Measurements from ENCODE around the gene UMODL1. TPM values are rescaled to one million over a fixed set of nuclear protein-coding genes. Genes with fewer than 3 reads are reported as not detected.

Gene UMODL1
- total and polyA plus RNA-seq, 10 of the 15 experiments (the other 5 are each of a cell fraction or from before 2014, with no cell fraction given): 0.01 to 0.11 (median 0.03) TPM; not detected in 5

GRCh38 chr21:42159560-42160110, 88.5 kb downstream of the UMODL1 start (continued):
- TF ChIP-seq IRF4 (IDR thresholded peaks at IDR 0.05; ENCODE audit: low read depth, low read length): no peak

- no peak for ATAC-seq
- FAIRE-seq: no peak
- H4K20me1 ChIP-seq (ENCODE audit: control insufficient read depth, insufficient read depth): no peaks in the 10 kb centered on the region
- no peak overlapping the region for H3K9ac ChIP-seq (ENCODE audit: control insufficient read depth, insufficient read depth, low read length)
- intact Hi-C loops (cut with micrococcal nuclease; ENCODE audit: unreplicated experiment) (no loop called here), in situ Hi-C loops (cut with MboI) (no loop called here)
- no peaks in the 10 kb centered on the region for H3K36me3 ChIP-seq (ENCODE audit: control insufficient read depth in 2 of 2, insufficient read depth in 2 of 2, low read length in 1 of 2)
- TF ChIP-seq CREM (IDR thresholded peaks at IDR 0.05; ENCODE audit: low read depth): no peak
- no peak for TF ChIP-seq CBX3 (IDR thresholded peaks at IDR 0.05; ENCODE audit: borderline replicate concordance, low read depth)
- no peak for TF ChIP-seq IRF3 (IDR thresholded peaks at IDR 0.05)
- TF ChIP-seq, protein P1, sequence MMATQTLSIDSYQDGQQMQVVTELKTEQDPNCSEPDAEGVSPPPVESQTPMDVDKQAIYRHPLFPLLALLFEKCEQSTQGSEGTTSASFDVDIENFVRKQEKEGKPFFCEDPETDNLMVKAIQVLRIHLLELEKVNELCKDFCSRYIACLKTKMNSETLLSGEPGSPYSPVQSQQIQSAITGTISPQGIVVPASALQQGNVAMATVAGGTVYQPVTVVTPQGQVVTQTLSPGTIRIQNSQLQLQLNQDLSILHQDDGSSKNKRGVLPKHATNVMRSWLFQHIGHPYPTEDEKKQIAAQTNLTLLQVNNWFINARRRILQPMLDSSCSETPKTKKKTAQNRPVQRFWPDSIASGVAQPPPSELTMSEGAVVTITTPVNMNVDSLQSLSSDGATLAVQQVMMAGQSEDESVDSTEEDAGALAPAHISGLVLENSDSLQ (IDR thresholded peaks at IDR 0.05): no peak
- no peak for TF ChIP-seq ETV6 (conservative IDR thresholded peaks at IDR 0.05 in 1 of 2, IDR thresholded peaks at IDR 0.05 in 1 of 2; ENCODE audit: borderline replicate concordance in 1 of 2, low read depth in 1 of 2)
- TF ChIP-seq SIN3A (IDR thresholded peaks at IDR 0.05; ENCODE audit: low read depth, low read length): no peak
- no peak for TF ChIP-seq NBN (IDR thresholded peaks at IDR 0.05)
- TF ChIP-seq, protein P2, sequence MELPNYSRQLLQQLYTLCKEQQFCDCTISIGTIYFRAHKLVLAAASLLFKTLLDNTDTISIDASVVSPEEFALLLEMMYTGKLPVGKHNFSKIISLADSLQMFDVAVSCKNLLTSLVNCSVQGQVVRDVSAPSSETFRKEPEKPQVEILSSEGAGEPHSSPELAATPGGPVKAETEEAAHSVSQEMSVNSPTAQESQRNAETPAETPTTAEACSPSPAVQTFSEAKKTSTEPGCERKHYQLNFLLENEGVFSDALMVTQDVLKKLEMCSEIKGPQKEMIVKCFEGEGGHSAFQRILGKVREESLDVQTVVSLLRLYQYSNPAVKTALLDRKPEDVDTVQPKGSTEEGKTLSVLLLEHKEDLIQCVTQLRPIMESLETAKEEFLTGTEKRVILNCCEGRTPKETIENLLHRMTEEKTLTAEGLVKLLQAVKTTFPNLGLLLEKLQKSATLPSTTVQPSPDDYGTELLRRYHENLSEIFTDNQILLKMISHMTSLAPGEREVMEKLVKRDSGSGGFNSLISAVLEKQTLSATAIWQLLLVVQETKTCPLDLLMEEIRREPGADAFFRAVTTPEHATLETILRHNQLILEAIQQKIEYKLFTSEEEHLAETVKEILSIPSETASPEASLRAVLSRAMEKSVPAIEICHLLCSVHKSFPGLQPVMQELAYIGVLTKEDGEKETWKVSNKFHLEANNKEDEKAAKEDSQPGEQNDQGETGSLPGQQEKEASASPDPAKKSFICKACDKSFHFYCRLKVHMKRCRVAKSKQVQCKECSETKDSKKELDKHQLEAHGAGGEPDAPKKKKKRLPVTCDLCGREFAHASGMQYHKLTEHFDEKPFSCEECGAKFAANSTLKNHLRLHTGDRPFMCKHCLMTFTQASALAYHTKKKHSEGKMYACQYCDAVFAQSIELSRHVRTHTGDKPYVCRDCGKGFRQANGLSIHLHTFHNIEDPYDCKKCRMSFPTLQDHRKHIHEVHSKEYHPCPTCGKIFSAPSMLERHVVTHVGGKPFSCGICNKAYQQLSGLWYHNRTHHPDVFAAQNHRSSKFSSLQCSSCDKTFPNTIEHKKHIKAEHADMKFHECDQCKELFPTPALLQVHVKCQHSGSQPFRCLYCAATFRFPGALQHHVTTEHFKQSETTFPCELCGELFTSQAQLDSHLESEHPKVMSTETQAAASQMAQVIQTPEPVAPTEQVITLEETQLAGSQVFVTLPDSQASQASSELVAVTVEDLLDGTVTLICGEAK (IDR thresholded peaks at IDR 0.05; ENCODE audit: borderline replicate concordance): no peak
- TF ChIP-seq ATF7 (IDR thresholded peaks at IDR 0.05; ENCODE audit: low read depth): no peak
- TF ChIP-seq NR2C1 (IDR thresholded peaks at IDR 0.05): no peak
- TF ChIP-seq POLR2A (IDR thresholded peaks at IDR 0.05; ENCODE audit: low read depth, low read length): no peak
- TF ChIP-seq, protein P3, sequence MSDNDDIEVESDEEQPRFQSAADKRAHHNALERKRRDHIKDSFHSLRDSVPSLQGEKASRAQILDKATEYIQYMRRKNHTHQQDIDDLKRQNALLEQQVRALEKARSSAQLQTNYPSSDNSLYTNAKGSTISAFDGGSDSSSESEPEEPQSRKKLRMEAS (IDR thresholded peaks at IDR 0.05; ENCODE audit: low read depth, low read length): no peak
- no peaks in the 10 kb centered on the region for H3K79me2 ChIP-seq (ENCODE audit: control insufficient read depth, insufficient read depth, low read length)
- no peak overlapping the region for H3K4me3 ChIP-seq
- H3K27ac ChIP-seq (ENCODE audit: control insufficient read depth, insufficient read depth): no peak overlapping the region
- H3K4me2 ChIP-seq (ENCODE audit: control insufficient read depth, insufficient read depth): no peak overlapping the region
- ChIA-PET POLR2A (interaction anchor here (1.1 kb wide), 1 partner anchor 79 kb away, joined by 3 read pairs; no protein-coding TSS in a partner anchor), RAD21 (ENCODE audit: unreplicated experiment) (no interaction called here), SMC1A (ENCODE audit: uncharacterized antibody, unreplicated experiment) (no interaction called here), CTCF (interaction anchor here (0.9 to 1.1 kb wide), 2 partner anchors 16 to 98 kb away, joined by 4 to 6 read pairs; no protein-coding TSS in a partner anchor)
- H3K9me3 ChIP-seq (replicated peaks; ENCODE audit: control insufficient read depth, insufficient read depth, low read length): no peaks in the 10 kb centered on the region
- no peak for DNase-seq (ENCODE audit: low read depth, low spot score)
- H3K27me3 ChIP-seq (replicated peaks in 1 of 2; ENCODE audit: control insufficient read depth in 2 of 2, insufficient read depth in 2 of 2, low read length in 1 of 2): peaks cover 0 to 3% of the 10 kb centered on the region in 2 experiments; a peak in 3 of 4 replicates
- WGBS (ENCODE audit: insufficient coverage, insufficient replicate concordance, low lambda C conversion rate, missing lambda C conversion rate): 61% methylated on average over 18 of the region's 25 CpGs
- BruUV-seq (replicated peaks): no TSS peak
- no peak overlapping the region for H2AFZ ChIP-seq (ENCODE audit: control insufficient read depth, low read depth, low read length)
- no peaks in the 10 kb centered on the region for H3K4me1 ChIP-seq (ENCODE audit: control insufficient read depth, insufficient read depth, low read length)
These were observed 89.1 kb downstream of the UMODL1 start for GRCh38 chr21:42160111-42160721.

All from GM12878 (cell line).